ENCODE data around the gene WWOX.

DNA sequence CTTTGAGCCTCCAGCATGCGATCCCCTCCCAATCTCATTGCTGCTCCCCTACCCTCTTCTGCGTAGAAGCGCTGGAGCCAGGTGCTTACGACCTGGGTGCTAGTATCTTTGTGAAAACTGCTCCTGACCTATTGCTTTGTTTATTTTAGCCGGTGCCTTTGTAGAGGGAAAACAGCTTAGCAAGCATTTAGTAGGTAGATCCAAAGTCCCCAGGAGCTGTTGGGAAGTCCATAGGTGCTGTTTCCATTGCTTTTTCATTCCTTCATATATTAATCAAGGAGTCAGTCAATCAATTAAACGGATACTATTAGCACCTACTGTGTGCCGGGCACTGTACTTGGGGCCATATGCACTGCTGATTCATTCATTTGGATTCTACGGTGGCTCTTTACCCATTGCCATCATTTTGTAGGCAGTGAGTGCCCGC, 497.6 kb downstream of the WWOX start:
- no peak for TF ChIP-seq YY1 (IDR thresholded peaks at IDR 0.05; ENCODE audit: insufficient read depth, insufficient read length)
- TF ChIP-seq ZNF274 (IDR thresholded peaks at IDR 0.05; ENCODE audit: low read depth, low read length), result no peak

Data from NT2/D1 (cell line).